ENCODE results near the gene GSK3A.

The GSK3A gene

DNA sequence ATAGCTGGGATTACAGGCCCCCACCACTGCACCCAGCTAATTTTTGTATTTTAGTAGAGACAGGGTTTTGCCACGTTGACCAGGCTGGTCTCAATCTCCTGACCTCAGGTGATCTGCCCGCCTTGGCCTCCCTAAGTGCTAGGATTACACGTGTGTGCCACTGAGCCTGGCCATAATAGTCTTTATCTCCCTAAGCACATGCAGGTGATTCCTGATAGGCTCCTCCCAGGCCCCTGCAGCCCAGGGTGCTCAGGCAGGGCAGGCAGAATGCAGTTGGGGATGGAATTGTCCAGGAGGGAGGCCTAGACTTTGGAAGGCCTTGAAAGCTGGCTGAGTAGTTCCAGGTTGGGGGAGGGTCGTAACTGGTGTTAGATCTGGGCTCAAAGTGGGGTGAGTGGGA lies 13.8 kb downstream of the GSK3A start:
- no peak for DNase-seq (ENCODE audit: low read depth in 2 of 2)

- DNase-seq (ENCODE audit: low read depth in 2 of 2) = no peak
These were observed 15.5 kb downstream of the GSK3A start for GRCh38 chr19:42226886-42227285.

- DNase-seq (ENCODE audit: low read depth in 2 of 2) = no peak
These were observed 16.6 kb downstream of the GSK3A start for GRCh38 chr19:42225718-42226292.

- DNase-seq (ENCODE audit: low read depth in 2 of 2) = no peak
These were observed 17.3 kb downstream of the GSK3A start for GRCh38 chr19:42224940-42225717.

GRCh38 chr19:42220751-42221097 lies 21.7 kb downstream of the GSK3A start:
- DNase-seq (ENCODE audit: low read depth in 2 of 2) = no peak

GRCh38 chr19:42219812-42220750 lies 22.3 kb downstream of the GSK3A start, which contains the start of gene ZNF526:
ZNF526 (plus strand) TSS chr19:42220312; CDS start chr19:42224404, 4,092 bp downstream.
- peak; percentile 95 to 96 for DNase-seq (ENCODE audit: low read depth in 2 of 2)

DNA sequence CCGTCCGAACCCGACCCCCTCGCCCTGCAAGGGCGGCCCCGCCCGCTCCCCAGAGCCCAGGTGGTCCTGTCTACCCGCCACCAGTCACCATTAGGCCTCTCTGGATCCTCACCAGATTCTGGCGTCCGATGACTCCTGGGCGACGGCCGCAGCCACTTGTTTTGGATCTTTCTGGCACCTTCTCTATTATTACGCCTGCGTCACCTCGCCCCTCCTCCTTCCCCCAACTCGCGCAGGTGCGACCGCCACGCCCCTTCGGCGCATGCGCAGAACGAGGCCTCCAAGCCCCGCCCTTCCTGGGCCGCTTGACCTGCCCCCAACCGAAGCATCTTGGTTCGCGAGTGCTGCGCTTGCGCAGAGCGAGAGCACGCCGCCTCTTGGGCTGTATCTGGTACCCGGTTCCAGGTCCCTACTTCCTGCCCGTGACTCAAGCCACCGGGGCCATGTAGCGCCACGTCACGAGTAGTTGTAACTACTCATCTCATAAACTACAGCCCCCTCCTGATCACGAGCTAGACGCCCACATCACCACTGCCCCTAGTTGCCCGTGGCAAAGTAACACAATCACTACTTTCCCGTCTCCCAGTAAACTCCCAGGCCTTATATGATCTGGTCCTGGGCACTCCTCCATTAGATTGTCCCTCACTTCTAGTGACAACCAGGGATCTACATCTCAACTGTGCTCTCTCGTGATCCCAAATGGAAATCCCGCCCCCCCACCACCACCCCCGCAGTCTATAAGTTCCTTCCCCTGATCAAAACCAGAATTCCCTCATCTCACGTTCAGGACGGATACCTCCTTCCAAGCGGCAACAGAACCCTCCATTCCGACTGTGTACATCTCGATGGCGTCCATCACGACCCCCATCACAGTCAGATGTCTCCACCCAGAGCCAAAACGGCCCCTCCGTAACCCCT lies 24.6 kb downstream of the GSK3A start, which contains the start of gene DEDD2:
DEDD2 (minus strand) TSS at position 158 of the 918 bp plus-strand sequence. CDS start 670 bp downstream, outside the sequence.
- peak; percentile 99 to 100 for DNase-seq (ENCODE audit: low read depth in 2 of 2)

DNA sequence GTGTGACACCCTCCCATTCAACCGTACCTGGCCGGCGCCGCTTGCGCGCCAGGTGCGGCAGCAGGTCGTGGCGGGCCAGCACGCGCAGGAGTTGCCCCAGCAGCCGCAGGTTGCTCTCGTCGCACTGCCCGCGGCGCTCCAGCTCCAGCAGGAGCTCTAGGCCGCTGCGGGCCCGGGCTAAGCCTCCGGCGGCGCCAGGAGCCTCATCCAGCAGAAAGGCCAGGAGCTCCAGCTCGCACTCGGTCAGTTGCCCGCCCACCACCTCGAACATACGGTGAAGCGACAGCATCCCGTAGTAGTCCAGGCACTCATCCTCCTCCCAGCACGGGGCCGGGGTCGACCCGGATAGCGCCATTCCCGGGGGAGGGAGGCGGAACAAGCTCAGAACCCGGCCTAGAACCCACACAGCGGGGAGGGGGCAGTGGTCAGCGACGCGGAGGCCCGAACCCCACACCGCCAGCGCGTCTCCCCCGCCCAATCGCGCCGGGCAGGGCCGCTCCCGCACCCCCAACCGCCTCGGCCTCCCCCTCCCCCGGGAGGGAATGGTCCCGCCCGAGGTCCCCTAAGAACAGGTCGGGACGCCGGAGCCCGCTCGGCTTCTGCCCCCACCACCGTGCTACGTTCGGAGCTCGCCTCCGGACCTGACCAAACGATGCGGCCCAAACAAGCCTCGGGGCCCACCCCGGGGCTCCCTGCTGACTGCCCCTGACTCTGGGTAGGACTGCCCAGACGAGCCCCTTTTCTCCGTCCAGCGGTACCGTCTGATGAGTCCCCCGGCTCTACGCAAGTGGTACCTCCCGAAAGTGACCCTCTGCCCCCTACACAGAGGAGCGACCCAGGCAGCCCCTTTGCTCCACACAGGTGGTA lies 25.5 kb downstream of the GSK3A start:
- DNase-seq (ENCODE audit: low read depth in 2 of 2) = no peak

DNA sequence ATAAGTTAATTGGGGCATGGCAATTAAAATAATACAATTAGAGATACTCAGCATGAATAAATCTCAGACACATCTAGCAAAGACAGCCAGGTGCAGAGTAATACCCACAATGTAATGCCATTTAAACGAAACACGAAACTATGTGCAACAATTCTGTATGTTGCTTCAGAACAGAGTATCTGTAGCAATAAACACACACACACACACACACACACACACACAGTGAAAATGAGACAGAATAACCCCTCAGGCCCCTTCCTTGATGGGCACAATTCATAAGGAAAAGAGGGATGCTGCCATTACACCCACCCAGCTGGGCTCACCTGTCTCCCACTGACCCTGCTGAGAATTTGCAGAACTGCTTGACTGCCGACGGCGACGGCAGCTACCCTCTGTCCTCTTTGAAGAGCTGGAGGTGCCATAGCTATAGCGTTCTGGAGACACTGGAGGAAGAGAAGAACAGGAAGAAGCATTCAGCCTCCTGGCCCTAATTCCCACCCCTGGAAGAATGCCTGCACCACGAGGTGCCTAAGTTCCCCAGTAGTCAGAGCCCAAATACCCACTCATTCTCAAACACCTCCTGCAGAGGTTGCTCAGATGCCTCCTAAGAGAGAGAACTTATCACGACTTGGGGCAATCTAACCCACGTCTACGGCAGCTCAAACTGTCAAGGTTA lies 27.5 kb downstream of the GSK3A start:
- no peak for DNase-seq (ENCODE audit: low read depth in 2 of 2)

GRCh38 chr19:42212886-42213285 lies 29.5 kb downstream of the GSK3A start:
- no peak for DNase-seq (ENCODE audit: low read depth in 2 of 2)

DNA sequence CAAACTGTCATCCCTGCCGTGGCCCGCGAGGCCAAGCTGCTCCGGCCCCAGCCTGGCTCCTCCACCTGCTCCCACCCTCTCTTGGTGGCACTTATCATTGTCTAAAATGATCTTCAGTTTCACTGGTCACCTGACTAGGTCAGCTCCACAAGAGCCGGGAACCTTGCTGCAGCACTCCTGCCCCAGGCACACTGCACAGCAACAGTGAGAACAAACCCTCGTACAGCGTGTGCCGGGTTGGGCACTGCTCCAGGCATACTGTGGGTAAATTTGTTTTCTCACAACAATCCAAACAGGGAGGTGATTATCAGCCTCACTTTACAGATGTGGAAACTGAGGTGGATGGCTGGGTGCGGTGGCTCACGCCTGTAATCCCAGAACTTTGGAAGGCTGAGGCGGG lies 33.8 kb downstream of the GSK3A start:
- DNase-seq (ENCODE audit: low read depth in 2 of 2) = no peak

DNA sequence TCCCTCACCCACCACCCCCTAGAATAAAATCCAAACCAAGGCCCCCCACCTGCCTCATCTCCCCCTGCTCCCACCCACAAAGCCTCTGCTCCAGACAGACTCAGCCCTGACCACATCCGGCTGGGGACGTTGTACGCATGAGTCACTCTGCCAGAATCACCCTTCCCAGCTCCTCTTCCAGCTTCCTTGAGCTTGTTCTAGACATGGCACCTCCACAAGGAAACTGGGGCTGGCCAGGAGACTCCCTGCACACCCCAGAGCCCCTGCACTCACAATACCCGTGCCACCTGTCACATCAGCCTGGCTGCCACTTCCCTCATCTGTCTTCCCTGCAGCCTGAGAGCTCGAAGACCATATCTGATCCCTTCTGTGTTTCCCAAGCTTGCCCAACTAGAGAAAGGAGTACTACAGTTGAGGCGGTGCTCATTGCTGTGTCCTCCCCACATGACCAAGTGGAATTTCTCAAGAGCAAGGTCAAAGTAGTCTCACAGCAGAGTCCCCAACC lies 34.6 kb downstream of the GSK3A start:
- no peak for DNase-seq (ENCODE audit: low read depth in 2 of 2)

GRCh38 chr19:42206871-42207755 lies 35.3 kb downstream of the GSK3A start:
- no peak for DNase-seq (ENCODE audit: low read depth in 2 of 2)

DNA sequence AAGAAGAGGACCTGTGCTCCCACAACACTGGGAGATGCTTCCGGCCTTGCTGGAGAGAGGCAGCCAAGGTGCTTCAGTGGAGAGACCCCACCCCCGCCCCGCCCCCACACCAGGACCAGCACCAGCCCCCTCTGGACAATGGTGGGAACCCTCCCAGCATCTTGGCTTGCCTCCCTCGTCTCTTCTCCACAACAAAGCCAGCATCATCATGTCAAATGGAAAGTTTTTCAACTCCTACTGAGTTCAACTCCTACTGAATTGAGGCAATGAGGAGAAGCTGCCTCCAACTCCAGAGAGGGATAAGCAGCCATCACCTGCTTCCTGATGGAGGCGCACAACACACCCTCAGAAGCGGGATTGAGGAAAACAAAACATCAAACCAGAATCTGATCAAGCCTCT lies 37.7 kb downstream of the GSK3A start:
- DNase-seq (ENCODE audit: low read depth in 2 of 2) = no peak

DNA sequence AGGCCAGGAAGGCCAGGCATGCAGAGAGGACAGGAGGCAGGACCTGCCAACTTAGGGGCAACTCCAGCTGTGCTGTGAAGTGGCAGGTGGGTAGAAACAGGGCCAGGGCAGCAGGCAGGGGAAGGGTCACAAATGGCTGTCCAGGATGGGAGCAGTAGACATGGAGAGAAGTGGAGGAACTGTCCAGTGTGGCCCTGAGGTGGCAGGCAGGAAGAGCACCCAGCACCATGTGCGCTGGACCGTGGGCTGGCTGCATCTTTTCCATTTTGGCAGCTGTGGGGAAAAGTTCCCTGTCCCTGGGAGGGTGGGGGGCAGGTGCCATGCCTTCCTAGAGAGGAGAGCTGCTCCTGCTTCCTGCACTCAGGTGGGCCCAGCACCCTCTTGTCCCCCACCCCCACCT lies 38.7 kb downstream of the GSK3A start:
- DNase-seq (ENCODE audit: low read depth in 2 of 2) = no peak

- no peak for DNase-seq (ENCODE audit: low read depth in 2 of 2)
These were observed 40.0 kb downstream of the GSK3A start for GRCh38 chr19:42202290-42202880.

- DNase-seq (ENCODE audit: low read depth in 2 of 2) = peak in 1 of 2 experiments; percentile 35
These were observed 40.7 kb downstream of the GSK3A start for GRCh38 chr19:42201489-42202289.
